CD4-positive, alpha-beta T cell treated with Interleukin-21 for 1 hour (primary cell): ENCODE measurements around the gene HAPSTR1.
"Not testable (repeated sequence)": the region's sequence is repeated elsewhere in the genome, so short reads cannot be mapped to it uniquely, and the experiment has no call there.

ENCODE experiments used
- DNase-seq: peaks from one replicate; pipeline ENCODE4 v3.0.0-alpha.2; 2020

Gene HAPSTR1, protein sequence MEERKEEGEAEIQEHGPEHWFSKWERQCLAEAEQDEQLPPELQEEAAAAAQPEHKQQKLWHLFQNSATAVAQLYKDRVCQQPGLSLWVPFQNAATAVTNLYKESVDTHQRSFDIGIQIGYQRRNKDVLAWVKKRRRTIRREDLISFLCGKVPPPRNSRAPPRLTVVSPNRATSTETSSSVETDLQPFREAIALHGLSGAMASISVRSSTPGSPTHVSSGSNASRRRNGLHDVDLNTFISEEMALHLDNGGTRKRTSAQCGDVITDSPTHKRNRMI

DNA sequence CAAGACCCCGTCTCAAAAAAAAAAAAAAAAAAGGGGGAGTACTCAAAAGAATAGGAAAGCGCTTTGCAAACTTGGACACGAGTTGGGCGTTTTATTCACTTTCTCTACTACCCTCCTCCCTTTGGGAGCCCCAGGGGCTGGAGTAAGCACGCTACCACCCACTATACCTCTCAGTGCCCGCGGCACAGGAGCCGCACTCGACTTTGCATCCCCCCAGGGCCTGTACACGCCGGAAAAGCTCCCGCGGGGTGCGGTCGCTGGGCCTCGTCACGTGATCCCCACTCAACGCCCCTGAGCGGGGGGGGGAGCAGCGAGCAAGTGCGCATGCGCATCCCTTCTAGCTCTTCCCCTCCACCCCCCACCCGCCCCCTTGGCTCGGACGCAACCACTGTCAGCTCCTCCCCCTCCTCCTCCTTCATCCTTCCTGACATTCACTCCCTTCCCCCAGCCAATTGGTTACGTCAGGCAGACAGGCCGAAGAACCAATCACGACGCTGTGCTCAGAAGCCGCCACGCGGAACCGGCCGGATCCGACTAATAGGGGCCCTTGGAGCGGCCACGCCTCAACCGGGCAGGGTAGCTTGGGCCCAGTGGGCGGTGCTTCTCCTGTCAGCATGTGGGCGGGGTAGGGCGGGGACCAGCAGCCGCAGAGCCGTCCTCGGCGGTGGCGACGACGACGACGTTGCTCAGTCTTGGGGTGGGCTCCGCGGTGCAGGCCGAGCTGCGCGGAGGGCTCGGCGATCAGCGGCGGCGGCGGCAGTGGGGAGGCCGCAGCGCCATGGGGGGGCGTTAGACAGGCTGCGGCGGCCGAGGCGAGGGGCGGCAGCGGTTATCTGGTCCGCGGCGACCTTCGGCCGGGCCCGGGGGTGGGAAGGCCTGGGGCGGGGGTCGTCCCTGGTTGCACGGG, at the start of gene HAPSTR1:
TSS of gene HAPSTR1 (plus strand) at position 685 of the 907 bp plus-strand sequence. CDS start 401 bp downstream, outside the sequence.
- peak; percentile 100 for DNase-seq

DNA sequence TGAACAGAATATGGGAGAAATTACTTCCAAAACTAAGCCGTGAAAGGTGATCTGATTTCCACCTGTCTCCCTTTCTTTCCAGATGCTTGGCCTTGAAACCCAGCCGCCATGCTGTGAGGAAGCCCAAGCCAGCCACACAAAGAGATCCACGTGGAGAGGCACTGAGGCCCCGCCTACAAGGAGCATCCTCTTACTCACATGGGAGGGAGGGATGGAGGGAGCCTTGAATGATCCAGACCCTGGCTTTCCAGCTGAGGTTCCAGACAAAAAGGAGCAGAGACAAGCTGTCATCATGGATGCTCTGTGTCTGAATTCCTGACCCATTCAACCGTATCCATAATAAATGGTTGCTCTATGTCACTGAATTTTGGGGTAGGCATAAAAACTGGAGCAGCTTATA, 48.9 kb upstream of the HAPSTR1 start:
- DNase-seq = no peak

DNA sequence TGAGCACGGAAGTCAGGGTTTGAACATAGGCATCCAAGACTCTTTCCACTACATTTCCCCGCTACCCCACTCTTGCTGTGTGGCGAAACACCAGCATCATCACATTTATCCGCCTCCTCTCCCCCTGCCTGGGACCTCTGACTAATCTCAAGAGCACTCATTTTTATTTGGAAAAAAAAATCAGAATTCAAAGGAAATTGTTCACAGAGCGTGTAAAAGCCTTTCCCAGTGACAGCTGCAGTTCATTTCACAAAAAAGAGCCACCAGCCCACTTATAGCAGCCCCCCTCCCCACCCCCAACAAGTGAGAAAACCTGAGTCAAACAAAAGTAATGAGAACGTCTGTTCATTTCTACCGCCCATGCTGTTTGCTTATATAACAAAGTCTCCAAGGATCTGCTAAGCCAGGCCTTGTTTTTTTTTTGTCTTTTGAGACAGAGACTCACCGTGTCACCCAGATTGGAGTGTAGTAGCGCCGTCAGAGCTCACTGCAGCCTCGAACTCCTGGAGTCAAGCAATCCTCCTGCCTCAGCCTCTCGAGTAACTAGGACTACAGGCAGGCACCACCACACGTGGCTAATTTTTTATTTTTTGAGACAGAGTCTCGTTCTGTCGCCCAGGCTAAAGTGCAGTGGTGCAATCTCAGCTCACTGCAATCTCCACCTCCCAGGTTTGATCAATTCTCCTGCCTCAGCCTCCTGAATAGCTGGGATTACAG, 48.3 kb upstream of the HAPSTR1 start:
- DNase-seq = no peak

DNA sequence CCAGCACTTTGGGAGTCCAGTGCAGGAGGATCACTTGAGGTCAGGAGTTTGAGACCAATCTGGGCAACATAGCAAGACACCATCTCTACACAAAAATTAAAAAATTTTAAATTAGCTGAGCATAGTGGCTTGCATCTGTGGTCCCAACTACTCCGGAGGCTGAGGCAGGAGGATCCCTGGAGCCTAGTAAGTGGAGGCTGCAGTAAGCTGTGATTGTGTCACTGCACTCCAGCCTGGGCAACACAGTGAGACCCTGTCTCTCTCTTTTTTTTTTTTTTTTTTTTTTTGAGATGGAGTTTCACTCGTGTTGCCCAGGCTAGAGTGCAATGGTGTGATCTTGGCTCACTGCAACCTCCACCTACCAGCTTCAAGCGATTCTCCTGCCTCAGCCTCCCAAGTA, 45.9 kb upstream of the HAPSTR1 start:
- not testable (repeated sequence) for DNase-seq

DNA sequence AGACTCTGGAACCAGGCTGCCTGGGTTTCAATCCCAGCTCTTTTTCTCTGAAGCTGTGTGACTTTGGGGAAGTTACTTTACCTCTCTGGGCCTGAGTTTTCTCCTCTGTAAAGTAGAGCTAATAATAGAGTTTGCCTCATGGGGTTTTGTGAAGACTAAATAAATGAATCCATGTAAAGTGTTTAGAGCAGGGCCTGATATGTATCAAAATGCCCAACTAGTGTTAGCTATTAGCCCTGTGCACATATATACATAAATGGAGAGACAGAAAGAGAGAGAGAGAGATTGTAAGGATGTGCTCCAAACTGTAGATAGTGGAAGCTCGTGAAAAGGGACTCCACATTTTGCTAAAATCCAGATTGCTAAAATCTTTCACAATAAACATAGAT, 44.8 kb upstream of the HAPSTR1 start:
- no peak for DNase-seq

DNA sequence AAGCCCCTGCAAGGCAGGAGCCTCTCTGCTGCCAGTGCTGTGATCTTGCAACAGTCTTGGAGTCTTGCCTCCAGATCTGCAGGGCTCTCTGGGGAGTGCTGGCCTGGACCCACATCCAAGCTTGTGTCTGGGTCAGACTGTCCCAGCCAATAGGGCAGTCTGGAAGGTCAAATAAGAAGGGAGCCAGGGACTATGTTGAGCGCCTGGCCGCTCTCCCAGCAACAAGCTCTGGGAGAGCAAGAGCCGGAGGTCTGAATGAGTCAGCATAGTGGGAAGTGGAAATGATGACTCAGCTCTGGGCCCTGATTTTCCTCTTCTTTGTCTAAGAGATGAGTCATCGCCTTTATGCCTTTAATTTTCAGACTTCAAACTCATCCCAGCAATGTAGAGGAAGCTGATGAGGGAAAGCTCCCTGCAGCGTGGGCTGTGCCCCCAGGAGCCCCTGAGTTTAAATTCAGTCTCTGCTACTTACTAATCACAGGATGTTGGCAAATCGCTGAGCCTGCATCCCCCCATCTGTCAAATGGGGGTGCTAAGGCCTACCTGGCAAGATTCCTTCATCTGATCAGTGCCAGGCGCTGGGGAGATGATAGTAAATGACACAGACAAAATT, 43.6 kb upstream of the HAPSTR1 start:
- no peak for DNase-seq

DNA sequence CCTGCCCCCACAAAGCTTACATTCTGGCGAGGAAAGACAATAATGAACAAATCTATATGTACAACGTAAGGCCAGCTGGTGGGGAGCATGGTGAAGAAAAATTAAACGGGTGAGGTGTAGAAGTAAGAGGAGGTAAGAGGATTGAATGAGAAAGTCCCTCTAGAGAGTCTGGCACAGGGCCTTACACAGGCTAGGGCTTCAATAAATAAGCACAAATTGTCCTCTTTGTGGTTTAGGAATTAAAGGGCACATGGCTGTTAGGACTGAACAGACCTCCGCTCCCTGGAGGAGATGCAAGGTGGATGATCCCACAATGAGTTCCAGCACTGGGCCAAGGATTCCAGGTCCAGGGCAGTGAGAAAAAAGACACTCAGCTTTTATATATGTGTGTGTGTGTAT, 43.1 kb upstream of the HAPSTR1 start:
- no peak for DNase-seq

DNA sequence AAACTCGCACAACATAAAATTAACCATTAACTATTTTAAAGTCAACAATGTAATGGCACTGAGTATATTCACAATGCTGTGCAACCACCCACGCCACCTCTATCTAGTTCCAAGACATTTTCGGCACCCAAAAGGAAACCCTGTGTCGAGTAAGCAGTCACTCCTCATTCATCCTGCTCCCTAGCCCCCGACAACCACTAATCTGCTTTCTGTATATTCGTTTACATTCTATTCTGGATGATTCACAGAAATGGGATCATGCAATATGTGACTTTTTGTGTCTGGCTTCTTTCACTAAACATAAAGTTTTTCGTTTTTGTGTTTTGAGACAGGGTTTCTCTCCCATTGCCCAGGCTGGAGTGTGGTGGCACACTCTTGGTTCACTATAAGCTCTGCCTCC, 42.2 kb upstream of the HAPSTR1 start:
- no peak for DNase-seq

DNA sequence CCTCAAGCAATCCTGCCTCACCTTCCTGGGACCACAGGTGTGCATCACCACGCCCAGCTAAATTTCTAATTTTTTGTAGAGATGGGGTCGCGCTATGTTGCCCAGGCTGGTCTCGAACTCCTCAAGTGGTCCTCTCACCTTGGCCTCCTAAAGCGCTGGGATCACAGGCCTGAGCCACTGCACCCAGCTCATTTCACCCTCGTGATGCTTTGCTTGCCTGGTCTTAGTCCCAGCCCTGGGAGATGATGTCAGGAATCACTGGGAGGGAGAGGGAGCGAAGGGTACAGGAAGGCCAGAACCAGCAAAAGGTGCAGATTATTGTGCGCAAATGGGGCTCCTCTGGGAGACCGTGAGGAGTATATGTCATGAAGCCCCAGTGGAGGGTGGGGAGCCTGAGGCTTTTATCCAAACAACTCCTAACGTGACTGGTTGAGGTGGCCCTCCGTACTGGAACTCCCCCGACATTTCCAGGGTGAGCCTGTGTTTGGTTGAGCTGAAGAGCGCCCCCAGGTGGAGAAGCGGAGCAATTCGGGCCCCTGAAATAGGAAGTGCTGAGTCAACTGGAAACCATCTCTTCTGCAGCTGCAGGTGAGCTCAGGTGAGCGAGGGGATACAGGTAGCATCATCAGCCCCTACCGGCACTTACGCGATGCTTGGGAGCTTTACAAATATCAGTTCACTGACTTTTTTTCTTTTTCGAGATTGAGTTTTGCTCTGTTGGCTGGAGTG, 41.2 kb upstream of the HAPSTR1 start:
- DNase-seq = peak; percentile 13

DNA sequence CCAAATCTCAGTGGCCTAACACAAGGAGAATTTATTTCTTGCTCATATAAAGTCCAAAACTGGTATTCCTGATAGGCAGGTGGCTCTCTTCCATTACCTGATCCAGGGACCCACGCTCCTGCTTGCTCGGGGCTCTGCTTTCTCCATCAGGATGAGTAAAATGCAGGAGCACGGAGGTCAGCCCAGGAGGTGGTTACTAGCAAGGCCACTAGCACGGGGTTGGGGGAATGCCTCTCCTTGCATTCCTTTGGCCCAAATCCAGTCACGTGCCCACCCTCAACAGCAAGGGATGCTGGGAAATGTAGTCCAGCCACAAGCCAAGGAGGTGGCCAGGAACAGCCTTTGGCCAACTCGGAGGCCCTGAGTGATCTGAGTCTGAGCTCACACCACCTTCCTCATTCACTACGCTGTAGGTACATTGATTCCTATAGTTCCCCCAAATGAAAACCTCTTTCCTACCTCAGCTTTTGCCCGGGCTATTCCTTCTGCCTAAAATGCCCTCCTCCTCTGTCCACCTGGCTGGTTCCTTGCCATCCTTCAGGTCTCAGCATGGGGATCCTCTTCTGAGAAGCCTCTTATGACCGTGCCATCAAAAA, 38.3 kb upstream of the HAPSTR1 start:
- DNase-seq = no peak

DNA sequence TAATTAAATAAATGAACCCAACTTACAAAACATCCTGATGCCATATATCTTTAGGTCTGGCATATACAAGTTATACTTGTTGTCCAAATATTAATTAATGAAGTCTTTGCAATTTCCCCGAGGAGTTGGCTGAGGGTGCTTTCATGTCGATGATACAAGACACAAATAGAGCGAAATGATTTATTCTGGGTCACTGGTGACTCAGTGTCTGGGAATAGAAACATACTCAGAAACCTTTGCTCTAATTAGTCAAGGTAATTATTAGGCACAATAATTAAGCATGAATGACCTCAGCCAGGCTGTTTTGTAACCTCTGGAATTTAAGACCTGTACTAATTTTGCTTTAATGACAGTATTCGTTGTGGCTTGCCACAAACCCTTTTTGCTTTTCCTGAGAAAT, 37.0 kb upstream of the HAPSTR1 start:
- DNase-seq = no peak

DNA sequence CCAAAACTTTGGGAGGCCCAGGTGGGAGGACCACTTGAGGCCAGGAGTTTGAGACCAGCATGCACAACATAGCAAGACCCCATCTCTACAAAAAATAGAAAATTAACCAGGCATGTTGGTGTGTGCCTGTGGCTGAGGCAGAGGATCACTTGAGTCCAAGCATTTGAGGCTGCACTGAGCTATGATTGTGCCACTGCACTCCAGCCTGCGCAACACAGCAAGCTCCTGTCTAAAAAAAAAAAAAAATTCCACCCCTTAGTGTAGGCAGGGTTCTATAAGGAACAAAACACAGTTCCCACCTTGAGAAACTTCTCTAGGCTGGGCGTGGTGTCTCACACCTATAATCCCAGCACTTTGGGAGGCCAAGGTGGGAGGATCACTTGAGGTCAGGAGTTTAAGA, 36.3 kb upstream of the HAPSTR1 start:
- DNase-seq = no peak

DNA sequence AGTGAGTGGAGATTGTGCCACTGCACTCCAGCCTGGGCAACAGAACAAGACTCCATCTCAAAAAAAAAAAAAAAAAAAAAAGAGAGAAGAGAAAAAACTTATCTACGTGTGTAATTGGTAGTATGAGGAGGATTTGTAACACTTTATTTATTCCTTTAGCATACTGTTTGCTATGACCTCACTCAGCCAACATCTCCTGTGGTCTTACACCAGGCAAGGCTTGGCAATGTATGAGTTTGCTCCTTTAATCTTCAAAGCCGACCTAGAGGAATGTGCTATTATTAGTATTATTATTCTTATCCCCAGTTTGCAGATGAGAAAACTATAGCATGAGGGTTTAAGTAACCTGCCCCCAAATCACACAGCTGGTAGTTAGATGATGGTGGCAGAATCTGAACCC, 35.8 kb upstream of the HAPSTR1 start:
- DNase-seq = no peak

DNA sequence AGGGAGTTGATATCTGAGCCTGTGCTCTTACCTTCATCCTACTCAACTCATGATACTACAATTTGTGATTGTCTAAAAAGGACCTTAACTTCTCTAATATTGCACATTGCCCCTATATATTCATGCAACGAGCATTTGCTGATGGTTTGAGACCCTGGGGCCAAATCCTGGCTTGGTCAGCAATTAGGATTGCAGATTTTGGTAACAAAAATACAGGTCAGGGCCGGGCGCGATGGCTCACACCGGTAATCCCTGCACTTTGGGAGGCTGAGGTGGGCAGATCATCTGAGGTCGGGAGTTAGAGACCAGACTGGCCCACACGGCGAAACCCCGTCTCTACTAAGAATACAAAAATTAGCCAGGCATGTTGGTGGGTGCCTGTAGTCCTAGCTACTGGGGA, 35.4 kb upstream of the HAPSTR1 start:
- DNase-seq = no peak

DNA sequence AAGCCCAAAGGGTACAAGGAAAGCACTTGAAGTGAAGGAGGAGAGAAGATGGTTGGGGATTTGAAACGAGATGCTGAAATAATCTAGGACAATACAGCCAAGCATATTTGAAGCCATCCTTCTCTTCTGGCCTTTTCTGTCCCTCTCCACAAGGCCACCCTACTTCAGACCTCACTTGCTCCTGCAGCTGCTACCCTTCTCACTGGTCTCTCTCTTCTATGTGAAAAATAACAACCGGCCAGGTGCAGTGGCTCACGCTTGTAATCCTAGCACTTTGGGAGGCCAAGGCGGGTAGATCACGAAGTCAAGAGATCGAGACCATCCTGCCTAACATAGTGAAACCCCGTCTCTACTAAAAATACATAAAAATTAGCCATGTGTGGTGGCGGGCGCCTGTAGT, 33.2 kb upstream of the HAPSTR1 start:
- DNase-seq = no peak

DNA sequence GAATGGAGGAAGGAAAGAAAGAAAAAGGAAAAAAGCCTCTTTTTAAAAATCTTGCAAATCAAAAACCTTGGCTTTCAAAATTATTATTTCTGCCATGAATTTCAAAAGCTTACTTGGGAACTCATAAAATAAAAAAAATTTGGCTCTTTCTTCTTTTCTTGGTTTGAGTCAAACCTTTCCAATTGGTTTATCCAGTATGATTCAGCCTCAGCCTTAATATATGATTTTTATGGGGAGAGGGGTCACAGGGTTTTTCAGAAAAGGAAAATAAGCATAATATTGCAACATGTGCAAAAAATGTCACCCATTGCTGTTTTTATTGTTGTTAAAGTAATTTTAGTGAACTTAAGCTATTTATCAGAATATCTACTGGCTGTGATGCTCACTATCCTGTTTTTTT, 31.2 kb upstream of the HAPSTR1 start:
- DNase-seq = no peak

DNA sequence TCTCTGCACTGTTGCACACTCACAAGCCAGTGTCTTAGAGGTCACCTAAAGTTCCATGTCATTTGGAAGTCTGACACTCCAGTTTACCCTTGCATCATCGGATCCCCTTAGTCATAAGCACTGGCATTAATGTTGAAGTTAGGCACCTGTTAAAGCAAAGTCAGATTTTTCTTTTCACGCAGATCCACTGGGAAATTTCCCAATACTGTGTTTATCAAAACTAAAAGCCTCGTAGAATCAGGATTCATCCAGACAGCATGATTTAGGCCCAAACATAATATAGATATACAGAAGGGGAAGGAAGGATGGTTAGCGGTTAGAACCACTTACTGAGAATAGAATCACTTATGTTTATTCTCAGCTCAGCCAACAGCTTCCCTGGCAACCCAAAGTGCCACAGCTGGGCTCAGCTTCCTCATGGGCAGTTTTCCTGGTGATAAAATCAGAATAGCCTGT, 30.1 kb upstream of the HAPSTR1 start:
- no peak for DNase-seq

DNA sequence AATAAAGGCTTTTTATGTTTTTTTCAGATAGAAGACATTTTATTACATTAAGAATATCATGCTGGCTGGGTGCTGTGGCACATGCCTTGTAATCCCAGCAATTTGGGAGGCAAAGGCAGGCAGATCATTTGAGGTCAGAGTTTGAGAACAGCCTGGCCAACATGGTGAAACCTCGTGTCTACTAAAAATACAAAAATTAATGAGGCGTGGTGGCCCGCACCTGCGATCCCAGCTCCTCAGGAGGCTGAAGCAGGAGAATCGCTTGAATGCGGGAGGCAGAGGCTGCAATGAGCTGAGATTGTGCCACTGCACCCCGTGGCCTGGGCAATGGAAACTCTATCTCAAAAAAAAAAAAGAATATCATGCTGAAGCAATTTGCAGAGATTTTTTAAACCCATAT, 29.1 kb upstream of the HAPSTR1 start:
- DNase-seq = no peak

DNA sequence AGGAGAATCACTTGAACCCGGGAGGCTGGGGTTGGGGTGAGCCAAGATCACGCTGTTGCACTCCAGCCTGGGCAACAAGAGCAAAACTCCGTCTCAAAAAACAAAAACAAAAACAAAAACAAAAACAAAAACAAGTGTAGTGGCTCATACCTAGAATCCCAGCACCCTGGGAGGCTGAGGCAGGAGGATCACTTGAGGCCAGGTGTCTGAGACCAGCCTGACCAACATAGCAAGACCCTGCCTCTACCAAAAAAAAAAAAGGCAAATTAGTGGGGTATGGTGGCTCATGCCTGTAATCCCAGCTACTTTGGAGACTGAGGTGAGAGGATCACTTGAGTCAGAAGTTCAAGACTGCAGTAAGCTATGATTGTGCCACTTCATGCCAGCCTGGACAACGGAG, 26.4 kb upstream of the HAPSTR1 start:
- no peak for DNase-seq

DNA sequence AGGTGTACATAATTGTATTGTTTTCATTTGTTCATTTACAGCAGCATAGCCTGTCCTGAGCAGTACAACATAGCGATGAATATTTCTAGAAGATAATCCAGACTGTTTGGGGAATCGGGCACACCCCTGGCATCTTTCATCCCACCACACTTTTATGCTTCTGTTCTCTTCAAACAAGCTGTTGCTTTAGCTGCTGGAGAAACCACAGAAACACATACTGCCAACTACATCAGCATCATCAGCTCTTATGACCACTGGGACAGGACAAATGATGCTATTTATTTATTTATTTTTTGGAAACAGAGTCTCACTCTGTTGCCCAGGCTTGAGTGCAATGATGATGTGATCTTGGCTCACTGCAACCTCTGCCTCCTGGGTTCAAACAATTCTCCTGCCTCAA, 22.6 kb upstream of the HAPSTR1 start:
- no peak for DNase-seq

DNA sequence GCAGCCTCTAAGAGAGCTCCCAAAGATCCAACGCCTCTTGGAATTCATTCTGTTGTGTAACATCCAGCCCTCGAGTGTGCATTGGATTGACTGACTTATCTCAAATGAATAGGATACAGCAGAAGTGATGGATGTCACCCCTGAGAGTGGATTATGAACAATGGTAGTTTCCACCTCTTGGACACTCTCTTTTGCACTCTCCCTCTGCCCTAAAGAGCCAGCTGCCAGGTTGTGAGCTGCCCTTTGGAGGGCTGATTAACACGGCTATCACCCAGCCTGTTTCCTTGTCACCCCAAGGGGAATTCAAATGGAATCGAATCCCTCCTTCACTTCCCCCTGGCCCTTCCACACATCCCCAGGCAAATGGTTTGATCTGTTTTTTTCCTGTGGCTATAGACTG, 21.2 kb upstream of the HAPSTR1 start:
- DNase-seq = no peak

DNA sequence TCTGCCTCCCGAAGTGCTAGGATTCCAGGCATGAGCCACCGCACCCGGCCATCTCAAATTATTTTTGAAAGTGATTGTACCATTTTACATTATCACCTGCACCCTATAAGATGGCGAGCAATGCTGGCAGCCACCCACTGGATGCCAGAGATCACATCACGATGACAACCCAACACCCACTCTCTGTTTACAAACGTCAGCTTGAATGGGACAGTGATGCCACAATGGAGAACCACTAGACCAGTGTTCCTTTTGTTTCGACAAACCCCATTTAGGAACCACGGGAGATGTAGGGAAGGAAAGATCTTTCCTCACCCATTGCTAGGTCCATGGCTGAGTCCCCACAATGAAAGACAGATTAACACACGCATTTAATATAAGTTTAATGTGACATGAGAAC, 20.1 kb upstream of the HAPSTR1 start:
- no peak for DNase-seq
